ENCODE results near the gene SCYL1.

The SCYL1 gene

GRCh38 chr11:65549096-65549495 is 24.2 kb downstream of the SCYL1 start:
- H3K36me3 ChIP-seq (replicated peaks), result peaks cover 90% of the 10 kb centered on the region
- in situ Hi-C loops (cut with HindIII; ENCODE audit: low pct_ligation_motif_present, low sequenced_read_pairs), result no loop called here
- TF ChIP-seq CTCF (IDR thresholded peaks at IDR 0.05; ENCODE audit: low read depth, low read length, missing control alignments), result no peak
- no peak overlapping the region for H3K27ac ChIP-seq
- DNase-seq, result no peak
- H3K4me3 ChIP-seq (ENCODE audit: low read depth, low read length), result no peak overlapping the region
- no peaks in the 10 kb centered on the region for H3K27me3 ChIP-seq (replicated peaks)

GRCh38 chr11:65551572-65552387 is 26.9 kb downstream of the SCYL1 start:
- Histone ChIP-seq H3K27me3 (replicated peaks) (no peaks in the 10 kb centered on the region), H3K27ac (no peak overlapping the region), H3K4me3 (ENCODE audit: low read depth, low read length) (no peak overlapping the region), H3K36me3 (replicated peaks) (peaks cover 63% of the 10 kb centered on the region)
- DNase-seq, result no peak
- TF ChIP-seq CTCF (IDR thresholded peaks at IDR 0.05; ENCODE audit: low read depth, low read length, missing control alignments), result peak; percentile 66
- in situ Hi-C loops (cut with HindIII; ENCODE audit: low pct_ligation_motif_present, low sequenced_read_pairs), result no loop called here

GRCh38 chr11:65552388-65552951 is 27.6 kb downstream of the SCYL1 start:
- H3K36me3 ChIP-seq (replicated peaks), result peaks cover 57% of the 10 kb centered on the region
- H3K4me3 ChIP-seq (ENCODE audit: low read depth, low read length), result no peak overlapping the region
- H3K27me3 ChIP-seq (replicated peaks), result no peaks in the 10 kb centered on the region
- in situ Hi-C loops (cut with HindIII; ENCODE audit: low pct_ligation_motif_present, low sequenced_read_pairs), result no loop called here
- DNase-seq, result no peak
- H3K27ac ChIP-seq, result no peak overlapping the region
- TF ChIP-seq CTCF (IDR thresholded peaks at IDR 0.05; ENCODE audit: low read depth, low read length, missing control alignments), result no peak

- Histone ChIP-seq H3K4me3 (ENCODE audit: low read depth, low read length) (no peak overlapping the region), H3K27me3 (replicated peaks) (no peaks in the 10 kb centered on the region), H3K27ac (no peak overlapping the region), H3K36me3 (replicated peaks) (peaks cover 47% of the 10 kb centered on the region)
- no peak for TF ChIP-seq CTCF (IDR thresholded peaks at IDR 0.05; ENCODE audit: low read depth, low read length, missing control alignments)
- DNase-seq, result no peak
- in situ Hi-C loops (cut with HindIII; ENCODE audit: low pct_ligation_motif_present, low sequenced_read_pairs), result no loop called here
These were observed 28.6 kb downstream of the SCYL1 start for GRCh38 chr11:65553301-65554001.

- in situ Hi-C loops (cut with HindIII; ENCODE audit: low pct_ligation_motif_present, low sequenced_read_pairs), result no loop called here
- no peak overlapping the region for H3K27ac ChIP-seq
These were observed 29.4 kb downstream of the SCYL1 start for GRCh38 chr11:65554057-65554818.

More at GRCh38 chr11:65554057-65554818, 29.4 kb downstream of the SCYL1 start:
- DNase-seq, result no peak
- Histone ChIP-seq H3K4me3 (ENCODE audit: low read depth, low read length) (no peak overlapping the region), H3K36me3 (replicated peaks) (peaks cover 40% of the 10 kb centered on the region), H3K27me3 (replicated peaks) (no peaks in the 10 kb centered on the region)
- TF ChIP-seq CTCF (IDR thresholded peaks at IDR 0.05; ENCODE audit: low read depth, low read length, missing control alignments), result no peak

Measured in brain microvascular endothelial cell (primary cell).